HUDEP-2 (cell line): ENCODE data around the gene RFX1.
"Not testable (repeated sequence)": the region's sequence is repeated elsewhere in the genome, so short reads cannot be mapped to it uniquely, and the experiment has no call there.

Experiments used
- DNase-seq, 76 experiments: peaks; one replicate each; lab custom pipeline; 2025; ENCODE audit not compliant: unreplicated experiment in 76 of 76; lab: John Stamatoyannopoulos, UW

RFX1 gene

DNA sequence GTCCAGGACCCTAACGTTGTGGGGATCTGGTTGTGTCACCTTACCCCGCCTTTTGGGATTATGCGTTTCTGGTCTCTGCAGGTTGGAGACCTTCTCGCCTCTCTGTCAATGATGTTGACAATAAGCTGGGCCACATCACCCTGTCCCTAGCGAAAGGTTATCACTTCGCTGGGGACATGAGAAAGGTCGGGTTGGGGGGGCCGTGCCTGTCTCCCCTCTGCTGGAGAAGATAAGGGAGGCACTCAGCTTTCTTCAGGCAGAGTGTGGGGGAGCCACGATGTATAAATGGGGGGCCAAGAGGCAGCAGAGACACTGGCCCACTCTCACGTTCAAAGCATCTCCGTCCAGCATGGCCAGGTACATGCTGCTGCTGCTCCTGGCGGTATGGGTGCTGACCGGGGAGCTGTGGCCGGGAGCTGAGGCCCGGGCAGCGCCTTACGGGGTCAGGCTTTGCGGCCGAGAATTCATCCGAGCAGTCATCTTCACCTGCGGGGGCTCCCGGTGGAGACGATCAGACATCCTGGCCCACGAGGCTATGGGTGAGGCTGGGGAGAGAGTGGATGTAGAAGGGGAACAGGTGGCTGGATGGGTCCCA lies 21.8 kb upstream of the RFX1 start, which contains the start of gene RLN3:
RLN3 (plus strand) TSS at position 293 of the 595 bp plus-strand sequence; CDS start at position 350, 57 bp downstream.
- no peak for DNase-seq

DNA sequence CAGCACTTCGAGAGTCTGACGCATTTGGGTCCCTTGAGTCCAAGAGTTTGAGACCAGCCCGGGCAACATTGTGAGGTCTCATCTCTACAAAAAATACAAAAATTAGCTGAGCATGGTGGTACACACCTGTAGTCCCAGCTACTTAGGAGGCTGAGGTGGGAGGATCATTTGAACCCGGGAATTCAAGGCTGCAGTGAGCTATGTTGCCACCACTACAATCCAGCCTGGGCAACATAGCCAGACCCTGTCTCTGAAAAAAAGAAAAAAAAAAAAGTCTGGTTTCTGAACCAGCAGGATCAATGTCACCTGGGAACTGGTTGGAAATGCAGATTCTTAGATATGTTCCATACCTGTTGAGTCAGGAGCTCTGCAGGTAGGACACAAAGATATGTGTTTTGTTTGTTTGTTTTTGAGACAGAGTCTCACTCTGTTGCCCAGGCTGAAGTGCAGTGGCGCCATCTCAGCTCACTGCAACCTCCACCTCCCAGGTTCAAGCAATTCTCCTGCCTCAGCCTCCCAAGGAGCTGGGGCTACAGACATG lies 20.6 kb upstream of the RFX1 start:
- DNase-seq = not testable (repeated sequence)

DNA sequence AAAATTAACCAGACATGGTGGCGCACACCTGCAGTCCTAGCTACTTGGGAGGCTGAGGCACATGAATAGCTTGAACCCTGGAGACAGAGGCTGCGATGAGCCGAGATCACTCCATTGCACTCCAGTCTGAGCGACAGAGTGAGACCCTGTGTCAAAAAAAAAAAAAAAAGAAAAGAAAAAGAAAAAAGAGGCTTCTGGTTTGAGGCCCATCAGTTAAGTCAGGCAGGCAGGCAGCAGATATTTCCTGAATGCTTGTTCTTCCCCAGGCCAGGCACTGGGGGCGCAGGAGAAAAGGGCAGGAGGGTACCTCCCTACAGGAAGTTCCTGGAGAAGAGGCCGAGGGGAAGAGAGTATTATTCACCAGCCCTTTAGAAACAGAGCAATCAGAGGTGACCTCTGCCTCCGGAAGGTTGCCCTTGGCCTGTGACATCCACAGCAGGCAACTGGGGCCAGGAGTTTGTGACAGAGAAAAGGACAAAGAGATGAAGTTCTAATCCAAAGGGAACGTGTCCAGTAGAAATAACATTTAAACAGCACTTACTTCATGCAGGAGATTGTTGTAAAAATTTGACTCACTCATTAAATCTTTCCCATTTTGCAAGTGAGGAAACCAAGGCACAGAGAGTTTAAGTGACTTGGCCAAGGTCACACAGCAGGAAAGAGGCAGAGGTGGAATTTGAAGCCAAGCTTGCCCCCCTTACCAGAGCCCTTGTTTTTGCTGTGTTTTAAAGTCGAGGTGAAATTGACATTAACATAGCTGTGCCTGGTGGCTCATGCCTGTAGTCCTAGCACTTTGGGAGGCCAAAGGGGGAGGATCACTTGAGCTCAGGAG lies 17.5 kb upstream of the RFX1 start:
- peak in 68 of 76 experiments; percentile 27 to 79 (median 60) for DNase-seq

DNA sequence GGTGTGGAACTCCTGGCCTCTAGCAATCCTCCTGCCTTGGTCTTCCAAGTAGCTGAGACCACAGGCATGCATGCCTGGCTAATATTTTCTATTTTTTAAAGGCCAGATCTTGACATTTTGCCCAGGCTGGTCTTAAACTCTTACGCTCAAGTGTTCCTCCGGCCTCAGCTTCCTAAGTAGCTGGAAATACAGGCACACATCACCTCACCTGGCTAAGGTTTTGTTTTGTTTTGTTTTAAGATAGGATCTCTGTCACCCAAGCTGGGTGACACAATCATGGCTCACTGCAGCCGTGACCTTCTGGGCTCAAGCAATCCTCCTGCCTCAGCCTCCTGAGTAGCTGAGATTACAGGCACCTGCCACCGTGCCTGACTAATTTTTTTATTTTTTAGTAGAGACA lies 16.3 kb upstream of the RFX1 start:
- no peak for DNase-seq

DNA sequence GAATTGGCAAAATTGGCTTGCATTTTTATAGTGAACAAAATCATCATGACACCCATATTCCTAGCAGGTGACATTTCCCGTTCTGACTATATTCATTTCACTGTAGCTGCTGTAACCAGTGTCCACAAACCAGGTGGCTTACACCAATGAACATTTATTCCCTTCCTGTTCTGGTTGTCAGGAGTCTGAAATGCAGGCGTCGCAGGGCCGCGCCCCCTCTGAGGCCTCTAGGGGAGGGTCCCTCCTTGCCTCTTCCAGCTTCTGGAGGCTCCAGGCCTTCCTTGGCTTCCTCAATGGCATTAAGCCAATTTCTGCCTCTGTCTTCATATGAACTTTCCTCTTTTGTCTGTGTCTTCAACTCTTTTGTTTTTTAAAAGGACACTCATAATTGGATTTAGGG lies 15.4 kb upstream of the RFX1 start:
- DNase-seq = no peak

DNA sequence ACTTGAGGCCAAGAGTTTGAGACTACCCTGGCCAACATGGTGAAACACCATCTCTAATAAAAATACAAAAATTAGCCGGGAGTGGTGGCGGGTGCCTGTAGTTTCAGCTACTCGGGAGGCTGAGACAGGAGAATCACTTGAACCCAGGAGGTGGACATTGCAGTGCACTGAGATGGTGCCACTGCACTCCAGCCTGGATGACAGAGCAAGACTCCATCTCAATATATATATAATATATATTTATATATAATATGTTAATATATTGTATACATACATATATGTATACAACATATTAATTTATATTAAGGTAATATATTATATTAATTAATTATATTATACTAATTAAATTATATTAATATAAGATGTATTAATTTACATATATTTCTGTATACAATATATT lies 13.6 kb upstream of the RFX1 start:
- DNase-seq = not testable (repeated sequence)

DNA sequence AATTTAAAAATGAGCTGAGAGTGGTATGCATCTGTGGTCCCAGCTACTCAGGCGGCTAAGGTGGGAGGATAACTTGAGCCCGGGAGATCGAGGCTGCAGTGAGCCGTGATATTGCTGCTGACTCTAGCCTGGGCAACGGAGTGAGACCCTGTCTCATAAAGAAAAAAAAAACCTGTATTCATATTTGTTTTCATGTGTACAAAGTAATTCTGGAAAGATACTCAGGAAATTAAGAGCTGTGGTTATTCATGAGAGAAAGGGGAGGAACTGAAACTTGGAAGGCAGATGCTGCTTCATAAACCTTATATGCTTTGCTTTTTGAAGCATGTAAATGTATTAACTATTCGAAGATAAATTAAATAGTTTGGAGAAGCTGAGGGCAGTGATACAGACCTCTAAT lies 13.0 kb upstream of the RFX1 start:
- DNase-seq = no peak

DNA sequence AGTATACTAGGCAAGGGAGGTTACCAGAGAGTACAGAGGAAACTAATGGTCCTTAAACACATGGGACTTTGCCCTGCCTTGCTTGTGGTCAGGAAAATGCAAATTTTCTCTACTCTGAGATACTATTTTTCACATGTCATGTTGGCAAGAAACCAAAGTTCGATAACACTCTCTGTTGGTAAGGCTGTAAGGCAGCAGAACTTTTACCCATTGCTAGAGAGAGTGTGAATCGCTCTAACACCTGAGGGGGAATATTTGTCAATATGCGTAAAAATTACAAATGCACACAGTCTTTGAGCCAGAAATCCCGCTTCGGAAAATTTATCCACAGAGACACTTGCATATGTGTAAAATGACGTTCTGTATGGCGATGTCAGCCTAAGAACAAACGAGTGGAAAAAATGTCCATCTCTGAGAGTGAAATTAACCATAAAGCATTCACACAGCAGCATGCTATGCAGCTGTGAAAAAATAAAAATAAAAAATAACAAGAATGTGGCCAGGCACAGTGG lies 9.5 kb upstream of the RFX1 start:
- DNase-seq = peak in 35 of 76 experiments; percentile 20 to 86 (median 70)

DNA sequence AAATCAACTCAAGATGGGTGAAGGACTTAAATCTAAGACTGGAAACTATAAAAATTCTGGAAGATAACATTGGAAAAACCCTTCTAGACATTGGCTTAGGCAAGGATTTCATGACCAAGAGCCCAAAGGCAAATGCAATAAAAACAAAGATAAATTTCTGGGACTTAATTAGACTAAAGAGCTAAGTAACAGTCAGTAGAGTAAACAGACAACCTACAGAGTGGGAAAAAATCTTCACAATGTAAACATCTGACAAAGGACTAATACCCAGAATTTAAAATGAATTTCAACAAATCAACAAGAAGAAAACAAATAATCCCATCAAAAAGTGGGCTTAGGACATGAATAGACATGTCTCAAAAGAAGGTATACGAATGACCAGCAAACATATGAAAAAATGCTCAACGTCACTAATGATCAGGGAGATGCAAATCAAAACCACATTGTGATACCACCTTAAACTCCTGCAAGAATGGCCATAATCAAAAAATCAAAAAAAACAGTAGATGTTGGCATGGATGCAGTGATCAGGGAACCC lies 6.3 kb upstream of the RFX1 start:
- no peak for DNase-seq

DNA sequence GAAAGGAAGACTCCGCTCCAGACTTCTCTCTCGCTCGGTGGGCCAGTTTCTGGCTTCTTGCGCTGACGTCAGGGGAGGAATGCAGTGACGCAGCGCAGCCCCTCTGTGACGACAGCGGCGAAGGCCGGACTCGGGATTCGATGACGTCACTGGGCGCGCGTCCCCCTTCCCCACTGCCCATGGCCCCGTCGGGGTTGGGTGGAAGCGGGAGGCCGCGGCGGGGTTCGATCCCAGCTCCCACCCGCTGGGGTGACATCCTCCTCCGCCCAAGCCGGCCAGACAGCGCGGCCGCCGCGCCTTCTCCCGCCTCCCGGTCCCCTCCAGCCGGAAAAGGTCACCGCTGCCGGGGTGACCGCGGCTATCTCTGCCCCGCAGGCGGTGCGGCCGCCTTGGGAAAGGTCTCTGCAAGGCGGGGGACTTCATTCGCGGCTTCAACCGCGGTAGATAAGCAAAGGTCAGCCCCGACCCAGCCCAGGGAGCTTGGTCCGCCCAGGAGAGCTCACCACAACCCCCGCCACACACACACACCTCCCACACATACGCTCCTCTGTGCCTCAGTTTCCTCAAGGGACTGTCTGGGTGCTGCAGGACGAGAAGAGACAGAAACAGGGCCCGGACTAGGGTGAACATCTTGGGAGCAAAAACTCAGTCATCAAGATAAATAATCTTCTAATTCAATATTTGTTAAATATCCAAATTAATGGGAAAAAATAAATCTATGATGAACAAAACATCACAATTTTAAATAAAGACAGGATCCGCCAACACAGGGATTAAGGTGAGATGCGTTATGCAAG lies 844 bp upstream of the RFX1 start:
- peak in 75 of 76 experiments; percentile 60 to 99 (median 89) for DNase-seq

DNA sequence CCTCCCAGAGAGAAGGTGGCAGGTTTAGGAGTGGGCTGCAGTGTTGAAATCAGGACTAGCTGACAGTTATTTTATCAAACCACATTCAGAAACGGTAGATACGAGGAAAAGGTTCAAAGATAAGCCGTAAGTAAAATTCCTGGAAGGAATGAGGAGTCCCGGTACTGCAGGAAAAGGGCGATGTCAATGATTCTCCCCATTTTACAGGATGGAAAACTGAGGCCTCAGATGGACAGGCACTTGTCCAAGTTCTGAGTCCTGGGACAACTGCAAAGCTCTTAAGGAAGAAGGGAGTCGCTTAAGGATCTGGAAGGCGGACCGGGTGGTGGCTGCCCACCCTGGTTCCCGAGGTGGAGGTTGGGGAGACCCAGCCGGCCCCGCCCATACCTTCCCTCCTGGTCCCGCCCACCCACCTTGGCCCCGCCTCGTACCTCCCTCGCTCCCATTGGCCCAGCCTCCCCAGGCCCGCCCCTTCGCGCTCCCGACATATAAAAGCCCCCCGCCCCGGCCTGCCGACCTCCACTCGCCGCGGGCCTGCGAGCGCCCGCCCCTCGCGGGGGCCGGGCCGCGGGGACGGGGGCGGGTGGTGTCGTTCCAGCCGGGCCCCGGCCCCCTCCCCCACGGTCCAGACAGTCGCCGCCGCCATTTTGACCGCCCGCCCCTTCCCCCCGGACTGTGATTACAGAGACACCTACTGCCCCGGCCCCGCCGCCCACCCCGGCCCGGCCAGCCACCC lies 603 bp downstream of the RFX1 start:
- peak in 71 of 76 experiments; percentile 30 to 95 (median 83) for DNase-seq

DNA sequence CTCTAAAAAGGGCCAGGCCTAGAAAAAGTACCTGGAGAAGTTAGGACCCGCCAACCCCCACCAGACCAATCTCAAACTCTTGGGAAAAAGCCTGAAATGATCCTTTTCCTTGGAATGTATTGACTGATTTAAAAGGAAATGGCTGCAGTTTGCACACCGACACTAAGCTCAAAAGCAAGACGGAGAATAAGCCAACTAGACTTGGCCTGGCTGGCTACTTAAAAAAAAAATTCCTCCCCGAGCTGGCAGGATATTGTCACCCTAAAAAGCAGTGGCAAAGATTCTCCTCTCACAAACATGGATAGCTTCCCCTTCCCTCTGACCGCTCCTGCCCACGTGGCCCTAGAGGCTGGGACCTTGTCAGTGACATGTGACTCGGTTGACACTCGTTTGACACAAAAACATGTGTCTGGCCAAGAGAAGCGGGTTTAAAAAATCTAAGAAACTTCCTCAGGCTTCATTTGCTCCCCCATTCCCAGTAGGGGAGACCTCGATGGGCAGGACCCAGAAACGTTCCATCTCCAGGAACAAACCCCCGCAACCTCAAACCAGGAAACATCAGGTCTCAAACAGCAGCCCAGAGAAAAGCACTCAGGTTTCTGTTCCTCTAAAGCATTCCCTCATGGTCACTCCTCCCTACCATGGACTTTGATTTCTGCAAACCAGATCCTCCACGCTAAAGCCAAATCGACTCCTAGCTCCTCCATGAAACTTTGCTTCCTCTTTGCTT lies 1.3 kb downstream of the RFX1 start:
- peak in 42 of 76 experiments; percentile 11 to 66 (median 32) for DNase-seq

DNA sequence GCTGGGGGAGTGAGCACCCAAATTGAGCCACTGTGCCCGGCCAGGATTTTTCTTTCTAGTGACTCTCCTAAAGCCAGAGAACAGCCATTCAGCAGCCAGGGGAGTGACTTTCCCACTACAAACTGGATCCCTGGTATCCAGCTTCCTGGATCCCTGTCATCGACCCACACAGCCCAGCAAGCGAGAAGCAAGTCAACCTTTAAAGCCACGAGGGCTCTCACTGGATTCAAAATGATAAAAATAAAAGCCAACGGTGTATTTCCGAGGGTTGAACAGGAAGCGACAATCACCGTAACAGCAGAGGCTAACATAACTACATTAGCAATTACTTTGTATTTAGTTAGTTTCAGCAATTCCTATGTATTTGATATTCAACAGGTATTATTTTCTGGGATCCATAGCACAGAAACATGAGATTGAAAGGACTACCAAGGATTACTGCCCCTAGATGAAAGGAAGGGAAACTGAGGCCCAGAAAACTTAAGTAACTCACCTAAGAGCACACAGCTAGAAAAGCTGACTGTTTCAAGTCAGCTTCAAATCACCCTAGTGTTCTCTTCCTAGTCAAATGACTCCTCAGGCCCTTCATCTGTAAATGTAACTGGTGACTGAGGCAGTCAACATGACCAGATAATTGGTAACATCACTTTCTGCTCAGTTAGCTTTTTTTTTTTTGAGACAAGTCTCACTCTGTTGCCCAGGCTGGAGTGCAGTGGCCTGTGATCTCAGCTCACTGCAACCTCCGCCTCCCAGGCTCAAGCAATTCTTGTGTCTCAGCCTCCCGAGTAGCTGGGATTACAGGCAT lies 2.7 kb downstream of the RFX1 start:
- no peak for DNase-seq

DNA sequence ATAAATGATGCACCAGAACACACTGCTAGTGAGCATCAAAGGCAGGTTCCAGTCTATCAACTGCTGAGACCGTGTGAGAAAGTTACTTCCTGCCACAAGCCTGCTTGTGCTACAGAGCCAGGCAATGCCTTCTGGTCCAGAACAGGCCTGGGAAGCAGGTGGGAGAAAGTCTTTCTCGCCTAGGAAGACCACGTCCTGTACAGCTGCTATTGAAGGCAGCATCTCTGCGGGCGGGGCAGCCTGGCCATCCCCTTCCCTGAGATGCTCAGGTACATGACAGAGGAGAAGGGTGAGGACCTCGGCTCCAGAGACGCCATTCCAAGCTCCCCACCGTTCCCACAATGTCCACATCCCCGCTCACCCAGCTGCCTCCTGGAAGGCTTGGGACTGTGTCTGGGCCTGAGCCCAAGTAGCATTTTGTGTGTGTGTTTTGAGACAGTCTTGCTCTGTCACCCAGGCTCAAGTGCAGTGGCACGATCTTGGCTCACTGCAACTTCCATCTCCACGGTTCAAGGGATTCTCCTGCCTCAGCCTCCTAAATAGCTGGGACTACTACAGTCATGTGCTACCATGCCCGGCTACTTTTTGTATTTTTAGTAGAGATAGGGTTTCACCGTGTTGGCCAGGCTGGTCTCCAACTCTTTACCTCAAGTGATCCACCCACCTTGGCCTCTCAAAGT lies 3.4 kb downstream of the RFX1 start:
- DNase-seq = no peak

DNA sequence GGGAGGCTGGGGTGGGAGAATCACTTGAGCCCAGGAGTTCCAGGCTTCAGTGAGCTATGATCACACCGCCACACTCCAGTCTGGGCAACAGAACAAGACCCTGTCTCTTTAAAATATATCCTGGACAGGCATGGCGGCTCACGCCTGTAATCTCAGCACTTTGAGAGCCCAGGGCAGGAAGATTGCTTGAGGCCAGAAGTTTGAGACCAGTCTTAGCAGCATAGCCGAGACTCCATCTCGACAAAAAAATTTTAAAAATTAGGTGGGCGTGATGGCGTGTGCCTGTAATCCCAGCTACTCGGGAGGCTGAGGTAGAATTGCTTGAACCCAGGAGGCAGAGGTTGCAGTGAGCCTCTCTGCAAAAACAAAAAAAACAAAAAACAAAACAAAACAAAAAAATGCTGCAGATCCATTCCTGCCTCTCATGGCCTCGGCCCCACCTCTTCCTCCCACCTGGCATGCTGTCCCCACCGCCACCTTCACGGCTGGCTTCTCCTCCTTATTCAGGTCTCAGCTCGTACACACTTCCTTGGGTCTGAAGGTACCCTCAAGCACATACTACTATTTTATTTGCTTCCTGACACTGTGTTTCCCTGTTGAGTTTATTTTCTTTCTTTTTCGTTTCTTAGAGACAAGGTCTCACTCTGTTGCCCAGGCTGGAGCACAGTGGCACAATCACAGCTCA lies 5.3 kb downstream of the RFX1 start:
- DNase-seq = no peak

DNA sequence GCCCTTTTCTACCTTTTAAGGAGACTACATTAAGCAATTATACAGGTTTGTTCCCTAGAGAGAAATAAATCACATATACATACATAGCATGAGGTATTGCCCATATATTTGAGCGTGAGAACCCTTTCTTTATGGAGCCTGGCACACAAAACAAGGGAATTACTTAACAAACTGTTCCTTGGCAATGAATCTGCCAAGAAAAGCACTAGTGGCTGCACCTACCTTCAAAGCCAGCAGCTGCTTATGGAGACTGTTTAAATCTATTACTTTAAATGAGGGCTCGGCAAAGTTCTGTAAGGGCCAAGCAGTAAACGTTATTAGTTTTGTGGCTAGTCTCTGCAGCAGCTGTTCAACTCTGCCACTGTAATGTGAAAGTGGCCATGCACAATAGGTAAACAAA lies 7.0 kb downstream of the RFX1 start:
- DNase-seq = no peak

DNA sequence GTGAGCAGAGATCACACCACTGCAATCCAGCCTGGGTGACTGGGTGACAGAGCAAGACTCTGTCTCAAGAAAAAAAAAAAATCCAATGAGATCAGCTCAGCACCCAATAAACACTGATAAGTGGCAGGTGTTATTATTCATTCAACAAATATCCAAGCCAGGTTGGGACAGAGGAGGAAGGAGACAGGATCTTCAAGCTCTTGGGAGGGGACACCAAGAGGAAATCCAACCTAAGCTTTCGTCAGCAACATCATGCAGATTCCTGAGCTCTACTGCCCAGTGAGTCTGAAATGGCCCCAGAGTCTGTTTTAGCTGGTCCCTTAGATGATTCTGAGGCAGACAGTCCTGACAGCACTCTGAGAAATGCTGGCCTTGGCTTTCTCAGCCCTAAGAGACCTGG lies 7.7 kb downstream of the RFX1 start:
- DNase-seq = no peak
